Measurements from ENCODE around the gene OSBPL3.

OSBPL3 gene

DNA sequence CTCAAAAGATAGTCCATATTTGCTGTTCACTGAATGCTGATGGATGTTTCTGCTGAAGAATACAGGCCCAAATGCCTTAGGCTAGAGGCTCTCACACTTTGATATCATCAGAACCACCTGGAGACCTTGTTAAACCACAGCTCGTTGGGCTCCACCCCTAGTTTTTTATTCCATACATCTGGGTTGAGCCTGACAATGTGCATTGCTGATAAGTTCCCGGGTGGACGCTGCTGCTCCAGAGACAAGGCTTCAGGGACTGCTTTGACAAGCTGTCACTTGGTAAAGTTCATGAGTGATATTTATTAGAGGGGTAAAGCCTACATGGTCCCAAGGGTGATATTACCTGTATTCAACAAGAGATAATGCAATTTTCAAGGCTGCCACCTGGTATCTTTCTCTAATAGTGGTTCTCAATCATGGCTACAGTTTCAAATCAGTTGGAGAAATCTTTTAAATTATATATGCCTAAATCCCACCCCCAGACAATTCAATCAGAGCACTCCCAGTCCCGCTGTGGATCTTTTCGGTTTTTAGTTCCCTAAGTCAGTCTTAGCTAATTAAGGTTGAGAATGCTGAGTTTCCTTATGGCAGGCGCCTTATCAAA is 115.7 kb downstream of the OSBPL3 start:
- Mint-ChIP-seq H3K27ac (no peak overlapping the region), H3K36me3 (ENCODE audit: insufficient read depth) (peaks cover 29% of the 10 kb centered on the region)

DNA sequence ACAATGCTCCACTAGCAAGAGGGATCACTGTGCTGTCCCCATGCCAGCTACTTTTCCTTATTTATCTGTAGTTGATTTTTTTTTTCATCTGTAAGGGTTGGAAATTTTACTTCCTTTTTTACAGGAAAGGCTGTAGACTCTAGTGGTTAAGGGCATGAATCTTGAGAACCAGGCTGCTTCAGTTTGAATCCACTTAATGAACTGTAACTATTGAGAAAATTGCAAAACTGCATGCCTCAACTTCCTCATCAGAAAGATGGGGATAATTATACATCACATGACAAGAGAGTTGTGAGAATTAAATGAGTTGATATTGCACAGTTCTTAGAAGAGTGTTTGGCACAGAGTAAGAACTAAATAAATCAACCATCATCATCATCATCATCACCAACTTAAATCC is 116.4 kb downstream of the OSBPL3 start:
- DNase-seq (no peak), ATAC-seq (replicated peaks) (no peak)
- Mint-ChIP-seq H3K9me3 (no peaks in the 10 kb centered on the region), H3K36me3 (ENCODE audit: insufficient read depth) (peaks cover 32% of the 10 kb centered on the region), H3K27me3 (no peaks in the 10 kb centered on the region), H3K4me1 (ENCODE audit: low read depth in 2 of 2) (peaks cover 10 to 27% of the 10 kb centered on the region in 2 donors), H3K27ac (no peak overlapping the region), H3K4me3 (no peak overlapping the region)

More for the DNA sequence above, 115.7 kb downstream of the OSBPL3 start:
- H3K4me1 Mint-ChIP-seq (ENCODE audit: low read depth in 2 of 2): peaks cover 10 to 27% of the 10 kb centered on the region in 2 donors
- ATAC-seq (replicated peaks) (no peak), DNase-seq (no peak)
- no peaks in the 10 kb centered on the region for H3K9me3 Mint-ChIP-seq
- H3K4me3 Mint-ChIP-seq: no peak overlapping the region
- H3K27me3 Mint-ChIP-seq: no peaks in the 10 kb centered on the region

DNA sequence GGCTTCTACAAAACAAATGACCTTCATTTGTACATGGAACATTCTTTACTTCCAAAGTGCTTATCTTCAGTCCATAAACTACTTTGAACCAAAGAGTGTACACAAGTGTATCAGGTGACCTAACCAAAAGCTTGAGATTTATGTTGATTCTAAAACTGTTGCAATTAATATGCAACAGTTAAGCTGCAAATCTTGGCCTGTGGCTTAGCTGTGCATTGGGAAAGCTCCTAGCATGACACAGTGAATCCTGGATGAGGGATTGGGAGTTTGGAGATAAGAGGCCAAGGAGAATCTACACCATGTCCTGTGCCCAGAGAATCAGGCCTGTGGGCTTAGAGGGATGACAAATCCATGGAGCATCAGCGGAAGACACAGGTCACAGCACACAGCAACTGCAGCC is 117.5 kb downstream of the OSBPL3 start:
- DNase-seq (no peak), ATAC-seq (replicated peaks) (no peak)
- H3K9me3 Mint-ChIP-seq: no peaks in the 10 kb centered on the region
- no peak overlapping the region for H3K27ac Mint-ChIP-seq
- H3K4me3 Mint-ChIP-seq: no peak overlapping the region
- H3K36me3 Mint-ChIP-seq (ENCODE audit: insufficient read depth): peaks cover 23% of the 10 kb centered on the region
- peaks cover 12 to 33% of the 10 kb centered on the region in 2 donors for H3K4me1 Mint-ChIP-seq (ENCODE audit: low read depth in 2 of 2)
- H3K27me3 Mint-ChIP-seq: no peaks in the 10 kb centered on the region

DNA sequence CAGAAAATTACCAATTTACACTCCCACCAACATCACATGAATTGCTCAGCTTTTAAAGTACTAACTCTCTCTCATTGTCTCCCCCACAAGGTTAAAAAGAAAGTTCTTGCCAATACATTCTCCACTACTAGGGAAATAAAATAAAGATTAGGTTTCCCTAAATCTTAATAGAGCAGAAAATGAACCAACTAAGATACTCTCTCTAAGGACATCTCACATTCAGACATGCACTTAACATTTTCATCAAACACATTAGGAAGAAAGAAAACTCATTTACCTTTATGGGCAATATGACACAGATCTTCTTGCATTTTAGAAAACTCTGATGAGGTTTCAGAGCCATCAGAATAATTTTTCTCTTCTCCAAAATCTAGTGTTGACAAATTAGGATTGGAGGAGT is 118.6 kb downstream of the OSBPL3 start:
- Mint-ChIP-seq H3K36me3 (ENCODE audit: insufficient read depth) (peaks cover 16% of the 10 kb centered on the region), H3K9me3 (no peaks in the 10 kb centered on the region), H3K27ac (no peak overlapping the region), H3K27me3 (no peaks in the 10 kb centered on the region), H3K4me3 (no peak overlapping the region), H3K4me1 (ENCODE audit: low read depth in 2 of 2) (peaks cover 12 to 31% of the 10 kb centered on the region in 2 donors)
- no peak for DNase-seq
- no peak for ATAC-seq (replicated peaks)

DNA sequence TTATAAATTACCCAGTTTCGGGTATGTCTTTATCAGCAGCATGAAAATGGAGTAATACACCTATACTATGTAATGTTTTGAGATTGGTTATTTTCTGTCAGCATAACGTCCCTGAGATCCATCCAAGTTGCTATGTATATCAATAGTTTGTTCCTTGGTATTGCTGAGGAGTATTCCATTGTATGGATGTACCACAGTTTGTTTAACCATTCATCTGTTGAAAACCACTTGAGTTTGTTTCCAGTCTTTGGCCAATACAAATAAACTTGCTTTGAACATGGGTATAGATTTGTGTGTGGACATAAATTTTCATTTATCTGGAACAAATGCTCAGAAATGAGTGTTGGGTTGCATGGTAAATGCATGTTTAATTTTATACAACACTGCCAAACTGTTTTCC is 119.4 kb downstream of the OSBPL3 start:
- Mint-ChIP-seq H3K27me3 (no peaks in the 10 kb centered on the region), H3K27ac (no peak overlapping the region), H3K4me1 (ENCODE audit: low read depth in 2 of 2) (peaks cover 17 to 31% of the 10 kb centered on the region in 2 donors), H3K36me3 (ENCODE audit: insufficient read depth) (peaks cover 16% of the 10 kb centered on the region), H3K4me3 (no peak overlapping the region), H3K9me3 (no peaks in the 10 kb centered on the region)
- no peak for ATAC-seq (replicated peaks)
- DNase-seq: no peak

DNA sequence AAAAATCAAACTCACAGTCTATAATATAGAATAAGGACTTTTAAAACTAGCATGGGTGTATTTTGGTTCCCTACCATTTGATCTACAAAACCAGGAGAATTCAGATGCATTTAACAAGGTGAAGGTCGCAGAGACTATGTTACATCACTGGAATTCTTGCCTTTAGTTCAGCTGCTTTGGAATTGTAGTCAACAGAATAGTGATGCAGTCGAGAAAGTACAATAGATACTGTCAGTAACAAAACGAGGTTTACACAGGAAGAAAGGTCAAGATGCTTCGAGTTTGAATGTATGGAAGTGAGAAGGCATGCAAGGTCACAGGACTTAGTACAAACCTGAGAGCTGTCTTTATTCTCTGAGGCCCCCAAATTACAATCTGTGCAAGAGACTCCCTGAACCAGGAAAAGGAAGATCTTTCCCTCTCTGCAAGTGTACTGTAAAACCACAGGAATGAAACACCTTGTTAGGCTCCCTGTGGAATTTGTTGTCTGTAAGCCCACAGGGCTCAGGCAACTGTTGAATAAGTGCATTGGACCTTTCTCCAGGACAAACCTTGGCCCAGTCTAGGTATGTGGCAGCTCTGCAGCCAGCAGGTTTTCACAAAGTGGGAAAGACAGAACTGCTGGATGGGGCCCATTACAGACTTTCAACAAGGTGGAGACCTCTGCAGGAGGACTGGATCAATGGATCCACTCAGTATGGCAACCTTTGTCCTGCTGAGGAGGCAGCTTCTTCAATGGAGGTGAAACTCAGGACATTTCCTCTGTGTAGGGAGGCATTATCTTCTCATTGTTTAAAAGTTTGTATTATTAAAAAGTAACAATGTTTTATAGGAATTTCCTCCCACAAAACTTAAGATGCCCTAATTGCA is 121.6 kb downstream of the OSBPL3 start:
- peaks cover 16% of the 10 kb centered on the region for H3K36me3 Mint-ChIP-seq (ENCODE audit: insufficient read depth)

DNA sequence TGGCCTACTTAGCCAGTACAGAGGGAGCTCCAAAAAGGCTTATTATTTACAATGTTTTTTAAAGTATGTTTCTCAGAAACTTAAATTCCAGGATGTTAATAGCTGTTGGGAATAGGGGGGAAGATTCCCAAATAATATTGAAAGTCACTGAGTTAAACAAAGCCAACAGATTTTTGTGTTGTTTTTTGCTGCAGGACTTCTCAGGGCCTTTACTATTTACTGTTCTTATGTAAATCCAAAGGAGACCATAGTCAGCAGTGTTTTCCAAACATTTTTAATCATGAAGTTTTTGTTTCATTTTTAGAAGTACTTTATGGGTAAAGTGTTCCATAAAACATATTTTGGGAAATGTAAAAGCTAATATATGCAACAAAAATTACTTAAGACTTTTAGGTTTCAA is 122.4 kb downstream of the OSBPL3 start:
- H3K27me3 Mint-ChIP-seq: no peaks in the 10 kb centered on the region
- ATAC-seq (replicated peaks) (no peak), DNase-seq (no peak)
- H3K36me3 Mint-ChIP-seq (ENCODE audit: insufficient read depth): peaks cover 16% of the 10 kb centered on the region
- H3K27ac Mint-ChIP-seq: peak overlapping the region in 1 of 2 donors; percentile 61
- peaks cover 7 to 31% of the 10 kb centered on the region in 2 donors for H3K4me1 Mint-ChIP-seq (ENCODE audit: low read depth in 2 of 2)
- H3K9me3 Mint-ChIP-seq: no peaks in the 10 kb centered on the region
- H3K4me3 Mint-ChIP-seq: no peak overlapping the region

More for the DNA sequence above, 121.6 kb downstream of the OSBPL3 start:
- ATAC-seq (replicated peaks) (no peak), DNase-seq (no peak)
- Mint-ChIP-seq H3K27me3 (no peaks in the 10 kb centered on the region), H3K27ac (peak overlapping the region in 1 of 2 donors; percentile 10), H3K4me1 (ENCODE audit: low read depth in 2 of 2) (peaks cover 7 to 31% of the 10 kb centered on the region in 2 donors), H3K9me3 (no peaks in the 10 kb centered on the region), H3K4me3 (no peak overlapping the region)

DNA sequence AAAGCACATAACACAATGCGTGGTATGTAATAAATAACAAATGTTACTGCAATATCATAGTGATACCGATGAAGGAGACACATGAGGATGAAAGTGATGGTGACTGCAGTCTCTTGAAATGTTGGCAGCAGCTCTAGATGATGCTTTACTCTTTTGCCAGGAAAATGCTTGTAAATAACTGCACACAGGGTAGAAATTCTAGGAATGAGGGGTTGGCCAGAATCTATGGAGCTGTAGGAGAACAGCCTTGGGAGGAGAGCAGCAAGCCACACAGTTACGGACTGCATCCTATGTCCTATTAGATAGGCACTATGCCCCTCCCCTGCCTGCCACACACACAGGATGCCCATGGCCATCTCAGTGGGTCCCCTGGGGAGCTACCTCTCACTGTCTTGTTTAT is 125.1 kb downstream of the OSBPL3 start:
- H3K27ac Mint-ChIP-seq: peak overlapping the region; percentile 50 to 57
- H3K4me3 Mint-ChIP-seq: no peak overlapping the region
- peaks cover 21% of the 10 kb centered on the region for H3K36me3 Mint-ChIP-seq (ENCODE audit: insufficient read depth)
- ATAC-seq (replicated peaks) (no peak), DNase-seq (no peak)
- H3K27me3 Mint-ChIP-seq: no peaks in the 10 kb centered on the region
- H3K4me1 Mint-ChIP-seq (ENCODE audit: low read depth in 2 of 2): peaks cover 7 to 20% of the 10 kb centered on the region in 2 donors
- H3K9me3 Mint-ChIP-seq: no peaks in the 10 kb centered on the region

DNA sequence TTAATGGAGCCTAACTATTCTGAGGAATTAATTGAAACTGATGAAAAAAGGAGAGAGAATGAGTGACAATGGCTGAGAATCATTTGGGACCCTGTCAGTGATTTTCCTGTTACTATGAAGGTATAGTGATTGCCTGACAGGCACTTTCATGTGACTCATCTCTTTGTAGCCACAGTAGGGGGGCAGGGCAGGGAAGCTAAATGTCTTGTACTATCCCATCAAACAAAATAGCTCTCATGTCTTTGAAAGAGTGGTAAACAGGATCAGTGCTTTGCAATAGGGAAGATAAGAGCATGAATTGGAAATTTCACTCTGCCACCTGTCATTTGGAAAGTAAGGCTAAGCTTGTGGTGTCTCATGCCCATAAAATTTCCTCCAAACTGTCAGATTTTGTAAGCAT is 128.2 kb downstream of the OSBPL3 start:
- Mint-ChIP-seq H3K27me3 (no peaks in the 10 kb centered on the region), H3K9me3 (no peaks in the 10 kb centered on the region), H3K36me3 (ENCODE audit: insufficient read depth) (peaks cover 38% of the 10 kb centered on the region), H3K4me1 (ENCODE audit: low read depth in 2 of 2) (peaks cover 7 to 8% of the 10 kb centered on the region in 2 donors), H3K27ac (peak overlapping the region in 1 of 2 donors; percentile 39), H3K4me3 (no peak overlapping the region)
- ATAC-seq (replicated peaks) (no peak), DNase-seq (no peak)

DNA sequence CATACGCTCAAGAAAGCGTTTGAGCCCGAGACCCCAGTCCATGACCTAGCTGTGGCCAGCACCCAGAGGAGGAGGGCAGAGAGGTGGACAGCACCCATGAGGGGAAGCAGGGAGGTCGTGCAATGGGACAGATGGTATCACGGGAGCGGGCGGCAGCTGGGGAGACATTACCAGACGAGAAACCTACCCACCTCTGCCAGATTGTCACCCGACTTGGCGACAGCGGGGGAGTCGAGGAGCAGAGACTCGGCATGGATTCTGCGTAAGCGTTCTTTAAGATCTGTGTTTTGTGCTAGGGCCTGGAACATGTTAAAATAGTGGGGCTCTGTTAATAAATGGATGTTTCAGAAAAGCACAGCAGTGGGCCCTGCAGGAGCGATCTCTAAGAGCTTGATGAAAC is 131.1 kb downstream of the OSBPL3 start:
- no peak for DNase-seq
- Mint-ChIP-seq H3K4me1 (ENCODE audit: low read depth in 2 of 2) (peaks cover under 1 to 2% of the 10 kb centered on the region in 2 donors), H3K27me3 (no peaks in the 10 kb centered on the region), H3K36me3 (ENCODE audit: insufficient read depth) (peaks cover 49% of the 10 kb centered on the region), H3K9me3 (no peaks in the 10 kb centered on the region), H3K4me3 (no peak overlapping the region), H3K27ac (peak overlapping the region; percentile 73 to 90)
- ATAC-seq (replicated peaks): no peak

DNA sequence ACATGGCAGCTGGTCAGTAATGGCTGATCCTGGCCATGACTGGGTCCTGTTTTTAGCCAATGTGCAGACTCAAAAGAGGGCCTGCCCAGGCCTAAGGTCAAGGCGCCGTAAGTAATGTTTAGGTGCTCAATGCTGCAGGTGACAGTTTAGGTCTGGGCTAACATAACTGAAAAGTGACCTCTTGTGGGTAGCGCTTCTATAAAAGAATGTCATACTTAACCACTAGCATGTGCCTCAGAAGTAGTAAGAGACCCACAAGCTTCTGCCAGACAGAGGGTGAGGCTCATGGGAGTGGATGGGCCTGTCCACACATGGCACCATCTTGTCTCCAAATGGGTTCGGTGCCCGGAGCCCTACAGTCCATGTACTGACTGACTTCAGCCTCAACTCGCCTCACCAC is 132.2 kb downstream of the OSBPL3 start:
- no peaks in the 10 kb centered on the region for H3K27me3 Mint-ChIP-seq
- no peaks in the 10 kb centered on the region for H3K9me3 Mint-ChIP-seq
- DNase-seq (no peak), ATAC-seq (replicated peaks) (no peak)
- H3K36me3 Mint-ChIP-seq (ENCODE audit: insufficient read depth): peaks cover 49% of the 10 kb centered on the region
- H3K4me1 Mint-ChIP-seq (ENCODE audit: low read depth in 2 of 2): peaks cover 4 to 6% of the 10 kb centered on the region in 2 donors
- H3K27ac Mint-ChIP-seq: no peak overlapping the region
- H3K4me3 Mint-ChIP-seq: no peak overlapping the region

DNA sequence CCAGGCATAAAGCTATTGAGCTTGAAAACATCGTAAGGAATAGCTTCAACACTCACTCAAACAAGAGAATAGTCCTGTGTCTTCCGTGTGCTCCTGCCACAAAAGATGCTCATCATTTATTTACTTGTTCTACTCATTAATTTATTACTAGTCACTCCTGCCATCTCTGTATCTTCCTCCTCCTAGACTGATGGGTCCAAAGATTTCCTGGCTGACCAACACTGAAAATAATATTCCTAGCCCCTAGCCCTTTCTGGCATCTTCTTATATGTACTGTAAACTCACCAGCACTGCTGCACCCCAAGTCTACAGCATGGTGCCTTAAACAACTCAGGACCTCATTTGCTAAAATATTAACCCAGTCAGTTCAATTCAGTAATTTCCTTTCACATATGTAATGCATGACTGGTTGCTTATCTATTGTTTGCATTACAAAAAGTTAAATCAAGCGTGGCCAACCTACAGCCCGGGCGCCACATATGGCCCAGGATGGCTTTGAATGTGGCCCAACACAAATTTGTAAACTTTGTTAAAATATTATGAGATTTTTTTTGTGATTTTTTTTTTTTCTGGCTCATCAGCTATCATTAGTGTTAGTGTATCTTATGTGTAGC is 136.1 kb downstream of the OSBPL3 start:
- no peak for ATAC-seq (replicated peaks)
- H3K4me3 Mint-ChIP-seq: no peak overlapping the region
- H3K27ac Mint-ChIP-seq: peak overlapping the region in 1 of 2 donors; percentile 2
- DNase-seq: no peak
- H3K4me1 Mint-ChIP-seq (ENCODE audit: low read depth in 2 of 2): peaks cover 6 to 7% of the 10 kb centered on the region in 2 donors
- H3K9me3 Mint-ChIP-seq: no peaks in the 10 kb centered on the region
- peaks cover 31% of the 10 kb centered on the region for H3K36me3 Mint-ChIP-seq (ENCODE audit: insufficient read depth)
- H3K27me3 Mint-ChIP-seq: no peaks in the 10 kb centered on the region

DNA sequence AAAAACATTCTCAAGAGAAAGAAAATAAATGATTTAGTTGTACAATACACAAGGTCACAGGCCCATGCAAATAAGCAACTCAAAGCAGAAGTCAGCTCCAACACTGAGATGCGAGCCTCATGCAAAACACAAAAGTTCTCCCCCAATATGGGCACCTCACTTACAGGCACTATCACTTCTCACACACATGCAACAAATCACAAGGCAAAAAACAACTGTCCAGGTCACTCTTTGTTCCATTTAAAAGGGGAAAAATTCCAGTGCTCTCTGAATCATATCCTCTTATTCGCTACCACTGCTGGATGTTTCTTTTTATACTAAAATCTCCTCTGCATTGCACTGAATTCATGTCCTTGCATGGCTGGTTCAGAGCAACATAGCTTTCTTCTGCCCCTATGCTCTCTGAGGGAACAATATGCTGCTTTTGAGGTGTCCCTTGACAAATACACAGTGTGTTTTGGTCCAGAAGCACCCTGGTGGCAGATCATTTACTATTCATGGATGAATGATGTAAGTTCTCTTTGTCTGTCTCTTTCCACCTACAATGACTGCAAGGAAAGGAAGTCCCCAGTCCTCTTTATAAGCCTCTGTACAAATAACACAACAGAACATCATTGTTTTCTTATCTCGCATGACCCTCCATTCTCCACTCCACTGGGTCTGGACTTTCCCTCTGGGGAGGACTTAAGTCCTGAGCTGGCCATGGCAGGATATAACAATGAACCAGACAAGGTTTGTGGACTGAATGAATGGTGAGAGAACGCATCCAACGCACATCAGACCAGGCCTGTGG is 137.3 kb downstream of the OSBPL3 start:
- Mint-ChIP-seq H3K27me3 (no peaks in the 10 kb centered on the region), H3K27ac (peak overlapping the region; percentile 62 to 67), H3K9me3 (no peaks in the 10 kb centered on the region), H3K4me1 (ENCODE audit: low read depth in 2 of 2) (peaks cover 9 to 15% of the 10 kb centered on the region in 2 donors), H3K36me3 (ENCODE audit: insufficient read depth) (peaks cover 21% of the 10 kb centered on the region), H3K4me3 (no peak overlapping the region)
- ATAC-seq (replicated peaks) (no peak), DNase-seq (no peak)
